HG03558 (cell line): ENCODE results near the gene SLC24A3.

ENCODE experiments used
- ATAC-seq: cut with Tn5 transposase; IDR thresholded peaks from one replicate; pipeline ENCODE4 v1.9.1; 2021; ENCODE audit warnings: moderate number of reproducible peaks; ENCODE audit not compliant: unreplicated experiment; ENCODE audit errors: extremely low read depth

SLC24A3 gene

DNA sequence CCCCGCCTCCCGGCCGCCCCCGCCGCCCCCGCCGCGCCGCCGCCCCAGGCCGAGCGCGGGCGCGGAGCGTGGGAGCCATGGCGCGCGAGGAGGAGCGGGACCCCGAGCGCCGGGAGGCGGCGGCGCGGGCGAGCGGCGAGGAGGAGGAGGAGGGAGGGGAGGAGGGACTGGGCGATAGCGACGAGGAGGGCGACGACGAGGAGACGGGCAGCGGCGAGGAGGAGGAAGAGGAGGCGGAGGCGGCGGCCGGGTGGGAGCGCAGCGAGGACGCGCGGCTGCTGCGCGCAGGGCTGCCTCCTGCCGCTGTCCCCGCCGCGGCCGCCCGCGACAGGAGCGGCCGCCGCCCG, at the start of gene SLC24A3:
Gene SLC24A3 (plus strand): TSS at position 174 of the 347 bp plus-strand sequence.
- ATAC-seq, result no peak

DNA sequence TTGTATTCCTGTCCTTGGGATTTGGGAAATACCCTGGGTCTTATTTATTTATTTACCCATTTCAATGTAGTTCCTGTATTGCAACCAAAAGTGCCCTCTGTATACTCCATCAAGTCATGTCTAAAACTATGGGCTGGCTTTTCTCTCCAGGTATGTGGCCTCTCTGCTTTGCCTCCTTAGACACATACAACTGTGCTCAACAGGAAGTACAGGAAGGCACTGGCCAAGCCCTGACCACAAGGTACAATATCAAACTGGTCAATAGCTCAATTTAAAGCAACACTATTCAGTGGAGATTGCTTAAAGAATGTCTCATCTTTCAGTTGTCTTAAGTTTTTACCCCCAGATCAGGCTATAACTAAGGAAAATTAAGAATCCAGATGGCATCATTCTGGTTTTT, 42.3 kb upstream of the SLC24A3 start:
- no peak for ATAC-seq

- ATAC-seq, result no peak
Measured at GRCh38 chr20:19172637-19173036, 39.8 kb upstream of the SLC24A3 start.

DNA sequence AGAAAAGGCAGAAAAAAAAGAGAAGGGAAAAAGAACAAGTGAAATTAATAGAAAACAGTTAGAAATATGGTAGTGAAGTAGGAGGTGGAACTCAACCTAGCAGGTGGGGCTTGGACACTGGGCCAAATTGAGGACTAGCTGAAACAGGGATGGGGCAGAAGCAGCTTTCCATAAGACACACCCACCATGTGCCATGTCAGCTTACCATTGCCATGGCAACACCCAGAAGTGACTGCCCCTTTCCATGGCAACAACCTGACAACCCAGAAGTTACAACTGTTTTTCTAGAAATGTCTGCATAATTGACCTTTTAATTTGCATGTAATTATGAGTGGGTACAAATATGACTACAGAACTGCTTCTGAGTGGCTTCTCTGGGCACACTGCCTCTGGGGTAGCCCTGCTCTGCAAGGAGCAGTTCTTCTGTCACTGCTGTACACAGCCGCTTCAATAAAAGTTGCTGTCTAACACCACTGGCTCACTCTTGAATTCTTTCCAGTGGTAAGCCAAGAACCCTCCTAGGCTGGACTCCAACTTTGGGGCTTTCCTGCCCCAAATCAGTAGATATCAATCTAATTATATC, 35.9 kb upstream of the SLC24A3 start:
- ATAC-seq, result no peak

DNA sequence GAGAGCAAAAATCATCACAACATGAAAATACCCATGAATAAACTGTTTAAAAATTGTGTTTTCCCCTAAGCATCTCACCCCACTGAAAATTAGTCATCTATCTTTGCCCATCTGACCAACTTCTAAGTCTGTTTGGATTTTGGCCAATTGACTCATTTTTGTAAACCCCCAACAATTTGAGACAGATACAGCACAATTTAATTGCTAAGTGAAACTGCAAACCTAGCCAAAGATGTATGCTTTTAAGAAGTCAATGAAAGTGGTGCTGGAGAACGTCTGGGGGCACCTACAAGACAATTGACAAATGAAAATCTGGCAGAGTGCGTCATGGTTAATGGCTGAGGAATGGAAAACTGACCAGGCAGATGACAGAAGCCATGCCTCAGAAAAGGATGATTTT, 30.9 kb upstream of the SLC24A3 start:
- ATAC-seq, result no peak

- ATAC-seq, result no peak
Measured at GRCh38 chr20:19185083-19185482, 27.4 kb upstream of the SLC24A3 start.

DNA sequence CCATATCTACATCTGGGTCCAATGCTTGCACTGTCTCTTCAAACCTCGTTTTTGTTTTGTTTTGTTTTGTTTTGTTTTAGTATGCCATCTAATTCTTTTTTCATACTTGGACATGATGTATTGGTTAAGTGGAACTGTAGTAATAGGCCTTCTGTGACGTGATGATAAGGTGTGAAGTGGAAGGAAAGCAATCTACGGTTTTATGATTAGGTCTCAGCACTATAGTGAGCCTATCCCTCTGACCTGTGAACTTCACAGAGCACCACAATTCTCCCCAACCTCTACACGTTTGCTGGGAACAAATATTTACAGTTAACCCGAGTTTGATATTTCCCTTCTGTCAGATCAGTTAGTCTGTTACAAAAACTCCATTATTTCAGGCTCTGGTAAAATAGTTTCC, 19.1 kb upstream of the SLC24A3 start:
- no peak for ATAC-seq

DNA sequence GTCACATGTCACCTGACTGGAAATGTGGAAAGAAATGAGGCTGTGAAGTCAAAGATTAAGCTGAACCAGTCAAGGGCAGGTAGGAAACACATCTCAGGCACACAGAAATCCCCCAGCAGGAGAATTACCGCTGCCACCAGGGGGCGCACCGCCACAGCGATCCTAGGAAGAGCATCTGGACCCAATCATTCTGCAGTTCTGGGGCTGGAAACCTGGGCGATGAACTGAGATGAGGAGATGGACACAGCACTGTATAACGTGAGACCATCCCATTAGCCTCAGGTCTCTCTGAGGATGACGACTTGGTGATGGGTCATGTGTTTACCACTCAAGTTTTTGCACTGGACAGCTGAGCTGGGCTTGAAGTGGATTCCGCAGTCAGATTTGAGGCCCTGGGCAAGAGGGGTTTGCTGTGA, 6.5 kb upstream of the SLC24A3 start:
- ATAC-seq, result no peak

GRCh38 chr20:19207541-19207940, 4.9 kb upstream of the SLC24A3 start:
- no peak for ATAC-seq

DNA sequence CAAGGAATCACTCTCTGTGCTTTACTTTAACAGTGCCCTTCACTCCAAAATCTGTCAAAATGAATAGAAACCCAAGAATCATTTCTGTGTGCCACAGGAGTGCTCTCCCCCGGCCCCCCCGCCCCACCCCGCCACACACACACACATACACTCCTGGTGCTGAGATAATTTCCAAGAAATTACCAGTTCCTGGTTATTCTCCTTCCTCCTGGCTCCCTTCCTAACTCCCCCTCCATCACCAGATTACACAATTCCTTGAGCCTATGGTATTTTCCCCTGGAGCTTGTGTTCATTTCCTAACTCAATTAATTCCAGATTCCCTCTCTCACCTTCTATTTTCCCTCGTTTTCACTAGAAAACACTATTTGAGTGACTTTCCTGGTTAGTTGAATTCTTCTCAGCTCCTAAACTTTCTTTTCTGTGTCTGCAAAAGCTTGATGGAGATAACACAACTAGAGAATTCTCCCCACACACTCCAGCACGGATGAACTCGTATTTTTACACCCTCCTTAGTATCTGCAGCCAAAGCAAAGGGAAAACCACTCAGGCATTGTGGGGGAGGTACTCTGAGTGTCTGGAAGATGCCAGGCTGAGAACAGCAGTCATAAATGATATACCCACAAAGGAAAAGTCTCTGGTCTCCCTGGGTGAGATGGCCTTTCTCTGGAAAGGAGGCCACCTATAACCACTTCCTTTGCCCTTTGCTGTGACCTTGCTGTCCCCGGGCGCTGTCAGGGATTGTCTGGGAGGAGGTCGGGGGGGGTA, 1.9 kb upstream of the SLC24A3 start:
- no peak for ATAC-seq

GRCh38 chr20:19211252-19211651, 1.2 kb upstream of the SLC24A3 start:
- ATAC-seq, result no peak

- ATAC-seq, result no peak
Measured at GRCh38 chr20:19211661-19212468, 577 bp upstream of the SLC24A3 start.

- no peak for ATAC-seq
Measured at GRCh38 chr20:19212821-19213502, 520 bp downstream of the SLC24A3 start.

GRCh38 chr20:19213946-19214490, 1.6 kb downstream of the SLC24A3 start:
- ATAC-seq, result no peak

DNA sequence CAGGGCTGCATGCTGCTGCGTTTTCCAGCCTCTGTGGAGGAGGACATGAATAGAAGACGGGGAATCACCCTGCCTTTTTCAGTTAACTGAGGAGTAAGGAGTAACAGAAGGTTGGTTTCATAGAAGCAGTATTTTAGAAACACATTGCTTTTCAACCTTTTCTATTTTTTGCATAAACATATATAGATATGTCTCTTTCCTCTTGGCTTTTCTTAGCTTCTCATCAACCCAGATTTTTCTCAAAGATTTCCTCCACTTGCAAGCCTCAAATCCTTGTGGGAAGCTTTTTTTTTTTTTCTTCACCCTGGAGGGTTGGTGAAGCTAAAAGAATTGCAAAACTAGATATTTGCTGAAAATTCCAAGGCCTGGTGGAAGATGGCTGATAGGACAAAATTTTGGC, 6.0 kb downstream of the SLC24A3 start:
- ATAC-seq, result no peak

- ATAC-seq, result no peak
Measured at GRCh38 chr20:19222520-19223040, 10.1 kb downstream of the SLC24A3 start.

GRCh38 chr20:19223640-19224039, 11.2 kb downstream of the SLC24A3 start:
- ATAC-seq, result no peak

GRCh38 chr20:19231359-19232035, 19.1 kb downstream of the SLC24A3 start:
- no peak for ATAC-seq

GRCh38 chr20:19232997-19233794, 20.8 kb downstream of the SLC24A3 start:
- no peak for ATAC-seq
